A673 (cell line): ENCODE data around the gene AKR1D1. TPM values are rescaled to one million over a fixed set of nuclear protein-coding genes. Genes with fewer than 3 reads are reported as not detected.

ENCODE experiments used
- BruUV-seq: library from RNA; stranded (reverse); fragments of 400-500 nt; replicated peaks from 2 replicates; lab custom pipeline; 2021; lab: Mats Ljungman, UMichigan
- CTCF ChIA-PET: fragments of 300-600 bp; sonication (Branson Sonifier 250); formaldehyde crosslinking; loops from one replicate; lab custom pipeline; 2022; ENCODE audit warnings: antibody characterized with exemption; lab: Charles Lee
- POLR2A ChIA-PET: fragments of 300-600 bp; sonication (Branson Sonifier 250); formaldehyde crosslinking; loops from one replicate; lab custom pipeline; 2022; ENCODE audit warnings: antibody characterized with exemption; ENCODE audit not compliant: low non-redundant PET; lab: Charles Lee
- DNase-seq: peaks from one replicate; pipeline ENCODE4 v3.0.0-alpha.2; 2015; ENCODE audit warnings: low spot score
- H3K27ac ChIP-seq: fragments of 200-600 bp; sonication (generic); 2 replicates; pipeline ENCODE4 v1.5.1; 2016; ENCODE audit warnings: mixed run types, low read depth, mild to moderate bottlenecking, mixed read lengths, antibody characterized with exemption, low read length; ENCODE audit not compliant: poor library complexity, severe bottlenecking
- H3K27me3 ChIP-seq: fragments of 200-600 bp; sonication (generic); replicated peaks from 2 replicates; pipeline ENCODE4 v1.6.1; 2017; ENCODE audit warnings: mixed run types, low read depth, mild to moderate bottlenecking, mixed read lengths, antibody characterized with exemption, low read length; ENCODE audit not compliant: insufficient read depth, poor library complexity
- H3K36me3 ChIP-seq: fragments of 200-600 bp; sonication (generic); 2 replicates; pipeline ENCODE4 v1.6.1; 2016; ENCODE audit warnings: mixed run types, mild to moderate bottlenecking, mixed read lengths, antibody characterized with exemption, low read length; ENCODE audit not compliant: insufficient read depth, poor library complexity, severe bottlenecking
- H3K4me1 ChIP-seq: fragments of 200-600 bp; sonication (generic); 2 replicates; pipeline ENCODE4 v1.6.1; 2017; ENCODE audit warnings: mixed run types, mild to moderate bottlenecking, mixed read lengths, antibody characterized with exemption, low read length; ENCODE audit not compliant: insufficient read depth, poor library complexity, severe bottlenecking
- H3K4me3 ChIP-seq: fragments of 200-600 bp; sonication (generic); 2 replicates; pipeline ENCODE4 v1.5.1; 2016; ENCODE audit warnings: low read depth, mixed run types, mild to moderate bottlenecking, mixed read lengths, low read length; ENCODE audit not compliant: poor library complexity, severe bottlenecking
- H3K9me3 ChIP-seq: fragments of 200-600 bp; sonication (generic); 2 replicates; pipeline ENCODE4 v1.6.1; 2016; ENCODE audit warnings: mixed run types, low read depth, mild to moderate bottlenecking, mixed read lengths, antibody characterized with exemption, low read length; ENCODE audit not compliant: poor library complexity, severe bottlenecking
- CTCF ChIP-seq: fragments of 300-800, 200-600 bp; sonication (generic); conservative IDR thresholded peaks from 2 replicates; pipeline ENCODE4 v1.5.1; 2017; ENCODE audit warnings: low read depth, mild to moderate bottlenecking, antibody characterized with exemption, low read length, moderate library complexity, mixed read lengths
- EZH2 ChIP-seq: fragments of 200-600 bp; sonication (generic); IDR thresholded peaks from 2 replicates; pipeline ENCODE4 v1.6.1; 2017; ENCODE audit warnings: borderline replicate concordance, low read depth, mild to moderate bottlenecking, mixed read lengths, antibody characterized with exemption, low read length; ENCODE audit not compliant: poor library complexity, severe bottlenecking
- intact Hi-C: fragments of 100-400 bp; cut with micrococcal nuclease; formaldehyde crosslinking; loops from one replicate; pipeline ENCODE4 v1.10.0; 2022; ENCODE audit not compliant: unreplicated experiment
- total RNA-seq: library from RNA; stranded (reverse); gene quantifications from 2 replicates; pipeline ENCODE4 v1.2.3, GENCODE V29; 2021

Gene AKR1D1
- total RNA-seq, 1 experiment from 2014 or later: not detected

DNA sequence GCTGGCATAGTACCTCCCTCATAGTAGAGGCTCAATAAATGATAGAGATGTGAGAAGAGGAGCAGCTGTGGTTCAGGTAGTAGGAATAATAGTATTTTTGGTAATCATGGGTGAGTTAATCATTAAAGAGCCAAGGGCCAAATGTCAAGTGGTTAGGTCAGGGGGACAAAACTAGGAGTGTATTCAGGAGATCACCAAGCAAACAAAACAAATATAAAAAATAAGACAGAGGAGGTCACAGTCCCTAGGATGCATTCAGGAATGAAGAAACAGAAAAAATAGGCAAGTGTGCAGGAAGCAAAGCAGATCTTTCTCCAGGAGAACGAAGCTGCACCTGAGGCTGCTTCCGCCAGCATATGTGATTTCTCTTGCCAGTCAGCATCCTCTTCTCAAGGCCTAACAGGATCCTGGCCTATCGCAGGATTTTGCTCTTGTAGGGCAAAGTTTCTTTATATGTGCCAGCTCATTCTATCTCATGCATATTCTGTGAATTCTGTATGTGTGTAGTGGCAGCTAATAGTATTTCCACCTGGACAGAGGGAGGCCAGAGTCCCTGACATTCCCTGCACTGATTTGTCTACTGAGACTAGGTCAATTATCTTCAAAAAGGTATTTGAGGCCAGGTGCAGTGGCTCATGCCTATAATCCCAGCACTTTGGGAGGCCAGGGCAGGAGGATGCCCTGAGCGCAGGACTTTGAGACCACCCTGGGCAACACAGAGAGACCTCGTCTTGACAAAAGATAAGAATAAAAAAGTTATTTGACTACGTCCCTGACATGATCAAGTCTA, 82.7 kb downstream of the AKR1D1 start:
- intact Hi-C loops: no loop called here
- Histone ChIP-seq H3K36me3 (no peaks in the 10 kb centered on the region), H3K4me1 (no peaks in the 10 kb centered on the region), H3K27ac (no peak overlapping the region), H3K4me3 (no peak overlapping the region), H3K9me3 (no peaks in the 10 kb centered on the region), H3K27me3 (no peaks in the 10 kb centered on the region)
- DNase-seq: no peak
- no peak for TF ChIP-seq CTCF
- TF ChIP-seq EZH2: no peak
- CTCF ChIA-PET: interaction anchor here (0.7 kb wide), 1 partner anchor 10 kb away, joined by 3 read pairs; no protein-coding TSS in a partner anchor
- POLR2A ChIA-PET: no interaction called here
- BruUV-seq: no TSS peak

- ChIA-PET POLR2A (no interaction called here), CTCF (interaction anchor here (0.6 to 2.4 kb wide), 2 partner anchors 573 to 577 kb away, joined by 7 to 36 read pairs; no protein-coding TSS in a partner anchor)
- BruUV-seq: no TSS peak
- no peak for TF ChIP-seq EZH2
- peak; percentile 72 for TF ChIP-seq CTCF
- peak; percentile 91 for DNase-seq
- no peaks in the 10 kb centered on the region for H3K9me3 ChIP-seq
- H3K27ac ChIP-seq: no peak overlapping the region
- H3K27me3 ChIP-seq: no peaks in the 10 kb centered on the region
- H3K4me3 ChIP-seq: no peak overlapping the region
- intact Hi-C loops: loop anchor here (1.0 to 10.0 kb wide), 4 partner anchors 257 to 703 kb away; no protein-coding TSS in a partner anchor
- no peaks in the 10 kb centered on the region for H3K36me3 ChIP-seq
- H3K4me1 ChIP-seq: no peaks in the 10 kb centered on the region
Observed at GRCh38 chr7:138161600-138162081, 85.4 kb downstream of the AKR1D1 start.

DNA sequence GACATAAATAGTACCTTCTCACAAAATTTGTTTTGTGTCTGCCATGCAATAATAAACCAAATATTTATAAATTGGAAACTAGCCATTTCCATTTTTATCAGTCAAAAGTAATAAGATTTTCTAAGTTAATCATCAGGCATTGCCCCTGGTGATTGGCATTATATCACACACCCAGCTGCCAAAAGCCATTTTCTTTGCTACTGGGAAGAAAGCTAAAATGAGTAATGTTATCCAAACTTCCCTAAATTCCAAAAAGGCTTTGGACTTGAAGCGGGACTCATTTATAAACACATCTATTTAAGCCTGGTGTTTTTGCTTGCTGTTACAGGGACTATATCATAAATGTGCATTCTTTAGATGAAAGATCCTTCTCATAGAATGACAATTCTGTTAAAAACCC, 86.0 kb downstream of the AKR1D1 start:
- TF ChIP-seq EZH2 (no peak), CTCF (no peak)
- no peak for DNase-seq
- Histone ChIP-seq H3K27ac (no peak overlapping the region), H3K36me3 (no peaks in the 10 kb centered on the region), H3K9me3 (no peaks in the 10 kb centered on the region), H3K27me3 (no peaks in the 10 kb centered on the region), H3K4me1 (no peaks in the 10 kb centered on the region), H3K4me3 (no peak overlapping the region)
- ChIA-PET POLR2A (no interaction called here), CTCF (interaction anchor here (2.4 kb wide), 1 partner anchor 576 kb away, joined by 36 read pairs; no protein-coding TSS in a partner anchor)
- intact Hi-C loops: loop anchor here (10.0 kb wide), 3 partner anchors 257 to 703 kb away; no protein-coding TSS in a partner anchor
- no TSS peak for BruUV-seq
